A673 (cell line): ENCODE data around the gene RCBTB2. TPM values are rescaled to one million over a fixed set of nuclear protein-coding genes. Genes with fewer than 3 reads are reported as not detected.
A peak's percentile ranks its signal among the peaks of the same experiment; 100 is the strongest.

Source experiments
- BruUV-seq: library from RNA; stranded (reverse); fragments of 400-500 nt; replicated peaks from 2 replicates; lab custom pipeline; 2021; lab: Mats Ljungman, UMichigan
- CTCF ChIA-PET: fragments of 300-600 bp; sonication (Branson Sonifier 250); formaldehyde crosslinking; loops from one replicate; lab custom pipeline; 2022; ENCODE audit warnings: antibody characterized with exemption; lab: Charles Lee
- POLR2A ChIA-PET: fragments of 300-600 bp; sonication (Branson Sonifier 250); formaldehyde crosslinking; loops from one replicate; lab custom pipeline; 2022; ENCODE audit warnings: antibody characterized with exemption; ENCODE audit not compliant: low non-redundant PET; lab: Charles Lee
- DNase-seq: peaks from one replicate; pipeline ENCODE4 v3.0.0-alpha.2; 2015; ENCODE audit warnings: low spot score
- H3K27ac ChIP-seq: fragments of 200-600 bp; sonication (generic); 2 replicates; pipeline ENCODE4 v1.5.1; 2016; ENCODE audit warnings: mixed run types, low read depth, mild to moderate bottlenecking, mixed read lengths, antibody characterized with exemption, low read length; ENCODE audit not compliant: poor library complexity, severe bottlenecking
- H3K27me3 ChIP-seq: fragments of 200-600 bp; sonication (generic); replicated peaks from 2 replicates; pipeline ENCODE4 v1.6.1; 2017; ENCODE audit warnings: mixed run types, low read depth, mild to moderate bottlenecking, mixed read lengths, antibody characterized with exemption, low read length; ENCODE audit not compliant: insufficient read depth, poor library complexity
- H3K36me3 ChIP-seq: fragments of 200-600 bp; sonication (generic); 2 replicates; pipeline ENCODE4 v1.6.1; 2016; ENCODE audit warnings: mixed run types, mild to moderate bottlenecking, mixed read lengths, antibody characterized with exemption, low read length; ENCODE audit not compliant: insufficient read depth, poor library complexity, severe bottlenecking
- H3K4me1 ChIP-seq: fragments of 200-600 bp; sonication (generic); 2 replicates; pipeline ENCODE4 v1.6.1; 2017; ENCODE audit warnings: mixed run types, mild to moderate bottlenecking, mixed read lengths, antibody characterized with exemption, low read length; ENCODE audit not compliant: insufficient read depth, poor library complexity, severe bottlenecking
- H3K4me3 ChIP-seq: fragments of 200-600 bp; sonication (generic); 2 replicates; pipeline ENCODE4 v1.5.1; 2016; ENCODE audit warnings: low read depth, mixed run types, mild to moderate bottlenecking, mixed read lengths, low read length; ENCODE audit not compliant: poor library complexity, severe bottlenecking
- H3K9me3 ChIP-seq: fragments of 200-600 bp; sonication (generic); 2 replicates; pipeline ENCODE4 v1.6.1; 2016; ENCODE audit warnings: mixed run types, low read depth, mild to moderate bottlenecking, mixed read lengths, antibody characterized with exemption, low read length; ENCODE audit not compliant: poor library complexity, severe bottlenecking
- EZH2 ChIP-seq: fragments of 200-600 bp; sonication (generic); IDR thresholded peaks from 2 replicates; pipeline ENCODE4 v1.6.1; 2017; ENCODE audit warnings: borderline replicate concordance, low read depth, mild to moderate bottlenecking, mixed read lengths, antibody characterized with exemption, low read length; ENCODE audit not compliant: poor library complexity, severe bottlenecking
- intact Hi-C: fragments of 100-400 bp; cut with micrococcal nuclease; formaldehyde crosslinking; loops from one replicate; pipeline ENCODE4 v1.10.0; 2022; ENCODE audit not compliant: unreplicated experiment
- total RNA-seq: library from RNA; stranded (reverse); gene quantifications from 2 replicates; pipeline ENCODE4 v1.2.3, GENCODE V29; 2021
- TF ChIP-seq, protein P1 (sequence below): fragments of 300-800, 200-600 bp; sonication (generic); conservative IDR thresholded peaks from 2 replicates; pipeline ENCODE4 v1.5.1; 2017; ENCODE audit warnings: low read depth, mild to moderate bottlenecking, antibody characterized with exemption, low read length, moderate library complexity, mixed read lengths

The RCBTB2 gene
- total RNA-seq, 1 experiment from 2014 or later = 6.3 TPM

DNA sequence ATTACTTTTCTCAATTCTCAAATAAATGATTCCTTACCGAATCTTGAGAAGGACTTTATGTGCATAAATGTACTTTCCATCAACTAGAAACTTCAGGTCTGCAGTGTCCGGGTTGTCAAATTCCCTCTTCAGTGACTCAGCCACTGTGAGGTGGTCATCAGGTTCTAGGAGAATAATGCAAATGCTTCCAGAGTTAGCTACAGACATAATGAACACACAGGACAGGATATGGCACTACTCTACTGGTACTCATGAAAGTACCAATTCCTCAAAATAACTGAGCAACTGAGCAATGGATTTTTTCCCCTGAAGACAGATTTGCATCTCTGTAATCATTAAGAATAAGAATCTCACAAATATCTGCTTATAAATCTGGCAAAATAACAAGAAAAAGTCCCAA is 31.2 kb downstream of the RCBTB2 start:
- H3K36me3 ChIP-seq = no peaks in the 10 kb centered on the region
- POLR2A ChIA-PET = no interaction called here
- H3K9me3 ChIP-seq = no peaks in the 10 kb centered on the region
- TF ChIP-seq EZH2 = no peak
- TF ChIP-seq, protein P1, sequence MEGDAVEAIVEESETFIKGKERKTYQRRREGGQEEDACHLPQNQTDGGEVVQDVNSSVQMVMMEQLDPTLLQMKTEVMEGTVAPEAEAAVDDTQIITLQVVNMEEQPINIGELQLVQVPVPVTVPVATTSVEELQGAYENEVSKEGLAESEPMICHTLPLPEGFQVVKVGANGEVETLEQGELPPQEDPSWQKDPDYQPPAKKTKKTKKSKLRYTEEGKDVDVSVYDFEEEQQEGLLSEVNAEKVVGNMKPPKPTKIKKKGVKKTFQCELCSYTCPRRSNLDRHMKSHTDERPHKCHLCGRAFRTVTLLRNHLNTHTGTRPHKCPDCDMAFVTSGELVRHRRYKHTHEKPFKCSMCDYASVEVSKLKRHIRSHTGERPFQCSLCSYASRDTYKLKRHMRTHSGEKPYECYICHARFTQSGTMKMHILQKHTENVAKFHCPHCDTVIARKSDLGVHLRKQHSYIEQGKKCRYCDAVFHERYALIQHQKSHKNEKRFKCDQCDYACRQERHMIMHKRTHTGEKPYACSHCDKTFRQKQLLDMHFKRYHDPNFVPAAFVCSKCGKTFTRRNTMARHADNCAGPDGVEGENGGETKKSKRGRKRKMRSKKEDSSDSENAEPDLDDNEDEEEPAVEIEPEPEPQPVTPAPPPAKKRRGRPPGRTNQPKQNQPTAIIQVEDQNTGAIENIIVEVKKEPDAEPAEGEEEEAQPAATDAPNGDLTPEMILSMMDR = no peak
- no peak overlapping the region for H3K27ac ChIP-seq
- intact Hi-C loops = no loop called here
- CTCF ChIA-PET = no interaction called here
- H3K27me3 ChIP-seq = no peaks in the 10 kb centered on the region
- no peak overlapping the region for H3K4me3 ChIP-seq
- no TSS peak for BruUV-seq
- DNase-seq = no peak
- H3K4me1 ChIP-seq = peaks cover 3% of the 10 kb centered on the region

- Histone ChIP-seq H3K9me3 (no peaks in the 10 kb centered on the region), H3K4me1 (peaks cover 3% of the 10 kb centered on the region), H3K27me3 (no peaks in the 10 kb centered on the region), H3K36me3 (no peaks in the 10 kb centered on the region), H3K27ac (no peak overlapping the region), H3K4me3 (no peak overlapping the region)
- POLR2A ChIA-PET = no interaction called here
- TF ChIP-seq, protein P1 = no peak
- TF ChIP-seq EZH2 = no peak
- intact Hi-C loops = no loop called here
- CTCF ChIA-PET = interaction anchor here (1.0 kb wide), 1 partner anchor 79 kb away, joined by 4 read pairs; no protein-coding TSS in a partner anchor
- DNase-seq = peak; percentile 63
- no TSS peak for BruUV-seq
Measured at GRCh38 chr13:48500652-48501197, 32.2 kb downstream of the RCBTB2 start.

- no peaks in the 10 kb centered on the region for H3K9me3 ChIP-seq
- TF ChIP-seq, protein P1 = no peak
- TF ChIP-seq EZH2 = no peak
- H3K4me1 ChIP-seq = peaks cover 17% of the 10 kb centered on the region
- intact Hi-C loops = no loop called here
- ChIA-PET CTCF (no interaction called here), POLR2A (no interaction called here)
- H3K4me3 ChIP-seq = no peak overlapping the region
- H3K27me3 ChIP-seq = no peaks in the 10 kb centered on the region
- no TSS peak for BruUV-seq
- no peak overlapping the region for H3K27ac ChIP-seq
- DNase-seq = no peak
- no peaks in the 10 kb centered on the region for H3K36me3 ChIP-seq
Measured at GRCh38 chr13:48497669-48498068, 35.2 kb downstream of the RCBTB2 start.
